H9 (cell line): ENCODE measurements around the gene PELI2. TPM values are rescaled to one million over a fixed set of nuclear protein-coding genes. Genes with fewer than 3 reads are reported as not detected.

Experiments
- DNase-seq: peaks from one replicate; pipeline ENCODE4 v3.0.0-alpha.2; 2017
- H2AFZ ChIP-seq: one replicate; pipeline ENCODE4 v1.6.1; 2013; ENCODE audit warnings: mild to moderate bottlenecking, low read length, control low read depth, moderate library complexity
- H2AK5ac ChIP-seq: 2 replicates; pipeline ENCODE4 v1.6.1; 2013; ENCODE audit warnings: low read length, control low read depth, mixed read lengths; ENCODE audit not compliant: insufficient read length
- H2BK120ac ChIP-seq: one replicate; pipeline ENCODE4 v1.6.1; 2013; ENCODE audit warnings: low read depth, mild to moderate bottlenecking, low read length, control low read depth, inconsistent platforms; ENCODE audit not compliant: poor library complexity, severe bottlenecking
- H2BK12ac ChIP-seq: 2 replicates; pipeline ENCODE4 v1.6.1; 2013; ENCODE audit warnings: low read length, control low read depth, mixed read lengths, low read depth; ENCODE audit not compliant: insufficient read length
- H2BK15ac ChIP-seq: 2 replicates; pipeline ENCODE4 v1.6.1; 2013; ENCODE audit warnings: low read depth, low read length, control low read depth
- H2BK20ac ChIP-seq: one replicate; pipeline ENCODE4 v1.6.1; 2013; ENCODE audit warnings: low read depth, mild to moderate bottlenecking, low read length, control low read depth, inconsistent platforms; ENCODE audit not compliant: poor library complexity, severe bottlenecking
- H2BK5ac ChIP-seq: 2 replicates; pipeline ENCODE4 v1.6.1; 2013; ENCODE audit warnings: low read length, control low read depth, mixed read lengths; ENCODE audit not compliant: insufficient read length
- H3K14ac ChIP-seq: 2 replicates; pipeline ENCODE4 v1.6.1; 2013; ENCODE audit warnings: low read length, control low read depth; ENCODE audit not compliant: insufficient read depth
- H3K18ac ChIP-seq: 2 replicates; pipeline ENCODE4 v1.6.1; 2013; ENCODE audit warnings: low read depth, mild to moderate bottlenecking, mixed read lengths, low read length, control low read depth; ENCODE audit not compliant: insufficient read length
- H3K23ac ChIP-seq: 2 replicates; pipeline ENCODE4 v1.6.1; 2013; ENCODE audit warnings: low read length, control low read depth, mixed read lengths, low read depth; ENCODE audit not compliant: insufficient read length
- H3K23me2 ChIP-seq: 2 replicates; pipeline ENCODE4 v1.6.1; 2013; ENCODE audit warnings: low read depth, mild to moderate bottlenecking, mixed read lengths, low read length, control low read depth; ENCODE audit not compliant: insufficient read length, poor library complexity, severe bottlenecking
- H3K27ac ChIP-seq: 2 replicates; pipeline ENCODE4 v1.5.1; 2013; ENCODE audit warnings: low read length, control low read depth, mixed read lengths, low read depth; ENCODE audit not compliant: insufficient read length
- H3K27me3 ChIP-seq: 2 replicates; pipeline ENCODE4 v1.6.1; 2013; ENCODE audit warnings: low read length, control low read depth, inconsistent platforms; ENCODE audit not compliant: insufficient read depth
- H3K4ac ChIP-seq: 2 replicates; pipeline ENCODE4 v1.6.1; 2013; ENCODE audit warnings: low read depth, mild to moderate bottlenecking, control low read depth, inconsistent platforms, low read length, moderate library complexity
- H3K4me1 ChIP-seq: 2 replicates; pipeline ENCODE4 v1.6.1; 2013; ENCODE audit warnings: low read length, control low read depth, inconsistent platforms; ENCODE audit not compliant: insufficient read depth
- H3K4me2 ChIP-seq: 2 replicates; pipeline ENCODE4 v1.6.1; 2013; ENCODE audit warnings: low read length, control low read depth, mixed read lengths; ENCODE audit not compliant: insufficient read length, insufficient read depth
- H3K56ac ChIP-seq: 2 replicates; pipeline ENCODE4 v1.6.1; 2013; ENCODE audit warnings: low read depth, mild to moderate bottlenecking, mixed read lengths, low read length, control low read depth; ENCODE audit not compliant: insufficient read length
- H3K79me1 ChIP-seq: 2 replicates; pipeline ENCODE4 v1.6.1; 2013; ENCODE audit warnings: low read depth, mild to moderate bottlenecking, moderate library complexity, low read length, control low read depth, inconsistent platforms; ENCODE audit not compliant: insufficient read depth, poor library complexity, severe bottlenecking
- H3K79me2 ChIP-seq: 2 replicates; pipeline ENCODE4 v1.6.1; 2013; ENCODE audit warnings: low read length, control low read depth, inconsistent platforms; ENCODE audit not compliant: insufficient read depth
- H3K9ac ChIP-seq: 2 replicates; pipeline ENCODE4 v1.6.1; 2013; ENCODE audit warnings: low read length, control low read depth, mixed read lengths; ENCODE audit not compliant: insufficient read length; ENCODE audit errors: extremely low read depth
- H3K9me3 ChIP-seq: one replicate; pipeline ENCODE4 v1.6.1; 2013; ENCODE audit warnings: low read depth, low read length, inconsistent platforms; ENCODE audit not compliant: control insufficient read depth
- H3T11ph ChIP-seq: one replicate; pipeline ENCODE4 v1.6.1; 2013; ENCODE audit warnings: mild to moderate bottlenecking, low read length, control low read depth, inconsistent platforms
- H4K20me1 ChIP-seq: one replicate; pipeline ENCODE4 v1.6.1; 2013; ENCODE audit not compliant: control insufficient read depth, insufficient read length, insufficient read depth
- H4K5ac ChIP-seq: 2 replicates; pipeline ENCODE4 v1.6.1; 2013; ENCODE audit warnings: low read depth, mild to moderate bottlenecking, mixed read lengths, low read length, control low read depth; ENCODE audit not compliant: insufficient read length
- H4K8ac ChIP-seq: replicated peaks from 2 replicates; pipeline ENCODE4 v1.6.1; 2013; ENCODE audit warnings: low read length, control low read depth, mixed read lengths, low read depth; ENCODE audit not compliant: insufficient read length
- H4K91ac ChIP-seq: 2 replicates; pipeline ENCODE4 v1.6.1; 2013; ENCODE audit warnings: low read depth, mild to moderate bottlenecking, moderate library complexity, mixed read lengths, low read length, control low read depth; ENCODE audit not compliant: insufficient read length
- H3K27ac Mint-ChIP-seq, 3 experiments: 2 replicates in 2 of 3; 3 replicates in 1 of 3; pipeline ENCODE4 v1.8.0; 2020 to 2021; ENCODE audit warnings: mixed read lengths in 3 of 3, mild to moderate bottlenecking in 1 of 3, moderate library complexity in 1 of 3
- H3K27me3 Mint-ChIP-seq: 2 replicates; pipeline ENCODE4 v1.8.0; 2021; ENCODE audit warnings: low read depth, mild to moderate bottlenecking, moderate library complexity, mixed read lengths
- H3K36me3 Mint-ChIP-seq, 3 experiments: 2 replicates in 2 of 3; 3 replicates in 1 of 3; pipeline ENCODE4 v1.8.0; 2020 to 2021; ENCODE audit warnings: low read depth in 3 of 3, mixed read lengths in 3 of 3; ENCODE audit not compliant: insufficient read depth in 1 of 3
- H3K4me1 Mint-ChIP-seq, 2 experiments: 2 replicates each; pipeline ENCODE4 v1.8.0; 2020; ENCODE audit warnings: mixed read lengths in 2 of 2
- H3K4me3 Mint-ChIP-seq, 2 experiments: 2 replicates in 1 of 2; 3 replicates in 1 of 2; pipeline ENCODE4 v1.8.0; 2020 to 2021; ENCODE audit warnings: mild to moderate bottlenecking in 2 of 2, mixed read lengths in 2 of 2, moderate library complexity in 1 of 2
- H3K9me3 Mint-ChIP-seq, 2 experiments: 2 replicates in 1 of 2; 3 replicates in 1 of 2; pipeline ENCODE4 v1.8.0; 2020; ENCODE audit warnings: mild to moderate bottlenecking in 2 of 2, mixed read lengths in 2 of 2, moderate library complexity in 1 of 2
- WGBS: extraction: QIAGEN DNeasy Blood & Tissue Kit; methylation state at CpG from one replicate; pipeline ENCODE4 v1.1.7; 2013; ENCODE audit warnings: missing lambda C conversion rate, low lambda C conversion rate, mixed read lengths; ENCODE audit not compliant: insufficient read length; ENCODE audit errors: extremely low coverage; 5-methylcytosine and 5-hydroxymethylcytosine counted together
- total RNA-seq: library from RNA; stranded (reverse); gene quantifications from 2 replicates; pipeline ENCODE4 v1.2.1, GENCODE V29; 2021
- TF ChIP-seq, protein P1 (sequence below): fragments of 200-600 bp; sonication (generic); conservative IDR thresholded peaks from 3 replicates; pipeline ENCODE4 v1.8.0; 2021; ENCODE audit warnings: antibody characterized with exemption, mild to moderate bottlenecking

The PELI2 gene
- total RNA-seq, 1 experiment from 2014 or later, result 18.0 TPM

DNA sequence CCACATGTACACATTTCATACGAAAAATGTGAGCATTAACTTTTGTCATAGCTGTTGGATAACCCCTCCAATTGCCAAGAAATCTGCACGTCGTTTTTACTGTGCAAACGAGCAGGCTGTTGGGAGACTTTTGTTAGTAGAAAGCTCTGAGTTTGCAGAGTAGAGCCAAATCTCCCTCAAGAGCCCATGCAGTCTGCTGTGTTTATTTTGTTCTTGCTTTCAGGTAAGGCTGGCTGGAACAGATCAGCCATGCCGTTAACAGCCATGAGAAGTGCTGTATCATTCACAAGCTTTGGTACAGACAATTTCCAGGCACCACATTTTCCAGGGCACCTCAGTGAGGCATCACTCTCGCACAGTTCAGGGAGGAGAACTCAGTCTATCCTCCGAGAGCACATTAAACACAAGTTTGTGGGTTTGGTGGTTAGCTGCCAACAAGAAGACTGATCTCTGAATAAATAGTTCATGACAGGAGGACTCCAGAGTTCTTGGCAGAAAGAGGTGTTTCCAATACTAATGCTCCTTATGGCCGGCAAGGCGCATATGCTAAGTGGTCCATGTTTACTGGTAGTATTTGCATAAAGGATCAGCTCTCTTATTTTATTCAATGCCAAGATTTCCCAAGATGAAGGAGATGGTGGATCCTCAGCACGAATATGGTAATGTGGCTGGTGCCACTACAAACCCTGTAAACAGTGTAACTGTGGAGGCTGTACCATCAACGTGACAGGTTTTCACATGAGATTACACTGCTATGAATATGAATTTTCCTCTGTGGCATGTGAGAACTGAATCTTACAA is 30.3 kb upstream of the PELI2 start:
- no peak overlapping the region for H4K8ac ChIP-seq
- H3K4me2 ChIP-seq, result no peak overlapping the region
- H4K5ac ChIP-seq, result no peak overlapping the region
- H3T11ph ChIP-seq, result no peak overlapping the region
- no peak overlapping the region for H2BK120ac ChIP-seq
- H2AK5ac ChIP-seq, result no peak overlapping the region
- no peak overlapping the region for H3K23ac ChIP-seq
- H2BK5ac ChIP-seq, result no peak overlapping the region
- no peak for DNase-seq
- H3K27ac Mint-ChIP-seq, result peak overlapping the region; percentile 50 to 67 (median 54); a peak in 2 of 7 replicates
- H4K20me1 ChIP-seq, result no peaks in the 10 kb centered on the region
- H3K9me3 Mint-ChIP-seq, result no peaks in the 10 kb centered on the region; a peak in 1 of 5 replicates
- no peak overlapping the region for H2BK15ac ChIP-seq
- no peaks in the 10 kb centered on the region for H3K36me3 Mint-ChIP-seq
- no peak overlapping the region for H3K4me3 Mint-ChIP-seq
- H2BK12ac ChIP-seq, result no peak overlapping the region
- no peaks in the 10 kb centered on the region for H3K79me2 ChIP-seq
- no peak overlapping the region for H3K27ac ChIP-seq
- H3K4me1 ChIP-seq, result peaks cover 6% of the 10 kb centered on the region; the same call in 1 of the 2 replicates
- H3K14ac ChIP-seq, result no peak overlapping the region
- no peak overlapping the region for H3K4ac ChIP-seq
- H4K91ac ChIP-seq, result no peak overlapping the region
- H3K18ac ChIP-seq, result no peak overlapping the region
- no peaks in the 10 kb centered on the region for H3K23me2 ChIP-seq
- peaks cover 23 to 26% of the 10 kb centered on the region in 2 experiments for H3K4me1 Mint-ChIP-seq
- H3K27me3 ChIP-seq, result no peaks in the 10 kb centered on the region
- H2BK20ac ChIP-seq, result no peak overlapping the region
- H2AFZ ChIP-seq, result no peak overlapping the region
- H3K9me3 ChIP-seq, result no peaks in the 10 kb centered on the region
- no peak overlapping the region for H3K9ac ChIP-seq
- TF ChIP-seq, protein P1, sequence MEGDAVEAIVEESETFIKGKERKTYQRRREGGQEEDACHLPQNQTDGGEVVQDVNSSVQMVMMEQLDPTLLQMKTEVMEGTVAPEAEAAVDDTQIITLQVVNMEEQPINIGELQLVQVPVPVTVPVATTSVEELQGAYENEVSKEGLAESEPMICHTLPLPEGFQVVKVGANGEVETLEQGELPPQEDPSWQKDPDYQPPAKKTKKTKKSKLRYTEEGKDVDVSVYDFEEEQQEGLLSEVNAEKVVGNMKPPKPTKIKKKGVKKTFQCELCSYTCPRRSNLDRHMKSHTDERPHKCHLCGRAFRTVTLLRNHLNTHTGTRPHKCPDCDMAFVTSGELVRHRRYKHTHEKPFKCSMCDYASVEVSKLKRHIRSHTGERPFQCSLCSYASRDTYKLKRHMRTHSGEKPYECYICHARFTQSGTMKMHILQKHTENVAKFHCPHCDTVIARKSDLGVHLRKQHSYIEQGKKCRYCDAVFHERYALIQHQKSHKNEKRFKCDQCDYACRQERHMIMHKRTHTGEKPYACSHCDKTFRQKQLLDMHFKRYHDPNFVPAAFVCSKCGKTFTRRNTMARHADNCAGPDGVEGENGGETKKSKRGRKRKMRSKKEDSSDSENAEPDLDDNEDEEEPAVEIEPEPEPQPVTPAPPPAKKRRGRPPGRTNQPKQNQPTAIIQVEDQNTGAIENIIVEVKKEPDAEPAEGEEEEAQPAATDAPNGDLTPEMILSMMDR, result no peak
- H3K79me1 ChIP-seq, result no peaks in the 10 kb centered on the region
- WGBS, result no CpG with 5 or more reads among the region's 11 CpGs
- H3K27me3 Mint-ChIP-seq, result no peaks in the 10 kb centered on the region
- no peak overlapping the region for H3K56ac ChIP-seq
